Measurements from ENCODE around the gene RPL28. TPM values are rescaled to one million over a fixed set of nuclear protein-coding genes. Genes with fewer than 3 reads are reported as not detected.
"Not testable (repeated sequence)": the region's sequence is repeated elsewhere in the genome, so short reads cannot be mapped to it uniquely, and the experiment has no call there.

Gene RPL28
- total RNA-seq, 1 donor from 2014 or later: 618 TPM

DNA sequence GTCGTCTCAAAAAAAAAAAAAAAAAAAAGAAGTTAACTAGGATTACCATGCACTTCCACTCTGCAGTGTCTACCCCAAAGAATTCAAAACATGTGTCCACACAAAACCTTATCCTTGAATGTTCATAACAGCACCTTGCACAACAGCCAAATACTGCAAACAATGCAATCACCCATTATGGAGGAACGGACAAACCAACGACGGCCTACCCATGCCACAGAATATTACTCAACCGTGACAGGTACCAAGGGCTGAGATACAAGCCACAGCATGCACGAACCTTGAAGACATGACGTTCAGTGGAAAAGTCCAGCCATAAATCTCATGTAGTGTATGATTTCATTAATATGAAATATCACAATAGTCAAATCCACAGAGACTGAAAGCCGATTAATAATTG lies 60.3 kb downstream of the RPL28 start:
- no peak for DNase-seq (ENCODE audit: extremely low read depth, low read depth, low spot score)

DNA sequence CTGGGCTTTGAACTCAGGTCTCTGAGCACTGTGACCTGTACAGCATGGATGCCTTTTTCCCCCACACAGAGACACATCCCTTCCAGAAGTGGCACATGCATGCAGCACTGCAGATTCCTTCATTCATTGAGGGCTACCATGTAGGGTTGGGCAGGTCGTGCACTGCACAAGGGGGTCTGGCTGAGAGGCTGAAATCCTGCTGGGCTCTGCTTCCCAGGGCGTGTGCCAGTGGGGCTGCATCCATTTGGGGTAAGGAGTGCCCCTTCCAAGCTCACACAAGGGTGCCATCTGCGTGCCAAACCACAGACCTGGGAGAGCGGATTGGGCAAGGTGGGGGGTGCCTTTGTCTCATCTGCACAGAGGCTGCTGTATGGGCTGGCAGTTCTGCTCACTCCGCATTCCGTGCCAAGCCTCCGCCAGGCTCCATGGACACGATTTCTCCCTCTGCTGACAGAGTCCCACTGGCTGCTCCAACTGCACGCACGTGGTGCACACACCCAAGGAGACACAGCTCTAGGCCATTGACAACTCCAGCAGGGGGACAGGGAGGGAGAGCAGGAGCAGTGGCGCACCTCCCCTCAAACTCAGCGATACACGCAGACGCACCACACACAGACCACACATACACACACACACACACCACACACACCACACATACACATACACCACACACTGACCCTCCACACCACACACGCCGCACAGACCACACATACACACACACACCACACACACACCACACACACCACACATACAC lies 61.9 kb downstream of the RPL28 start:
- no peak for DNase-seq (ENCODE audit: extremely low read depth, low read depth, low spot score)

GRCh38 chr19:55448175-55448490 lies 62.4 kb downstream of the RPL28 start:
- not testable (repeated sequence) for DNase-seq (ENCODE audit: extremely low read depth, low read depth, low spot score)

- DNase-seq (ENCODE audit: extremely low read depth, low read depth, low spot score): no peak
These were observed 63.7 kb downstream of the RPL28 start for GRCh38 chr19:55449469-55449868.

GRCh38 chr19:55451163-55451964 lies 65.6 kb downstream of the RPL28 start:
- DNase-seq (ENCODE audit: extremely low read depth, low read depth, low spot score): no peak

- DNase-seq (ENCODE audit: extremely low read depth, low read depth, low spot score): no peak
These were observed 66.4 kb downstream of the RPL28 start for GRCh38 chr19:55451965-55452748.

Other genes with a start within 250 kb of the RPL28 start
- gene TNNT1, start 236.7 kb upstream of the RPL28 start, total RNA-seq: 1.5 TPM in 1 of 2 replicates, not detected in the other
- gene TNNI3, start 228.2 kb upstream of the RPL28 start, total RNA-seq: not detected in 2 replicates
- 1.6 and 1.7 TPM in 2 replicates for gene DNAAF3, start 219.3 kb upstream of the RPL28 start, total RNA-seq
- 0.06 and 0.92 TPM in 2 replicates for gene SYT5, start 205.6 kb upstream of the RPL28 start, total RNA-seq
- gene PTPRH, start 176.4 kb upstream of the RPL28 start, total RNA-seq: 0.29 and 1.8 TPM in 2 replicates
- gene TMEM86B, start 157.2 kb upstream of the RPL28 start, total RNA-seq: 1.5 and 2.8 TPM in 2 replicates
- gene PPP6R1, start 126.9 kb upstream of the RPL28 start, total RNA-seq: 49.6 and 66.3 TPM in 2 replicates
- gene HSPBP1, start 105.8 kb upstream of the RPL28 start, total RNA-seq: 30.5 and 36.0 TPM in 2 replicates
- gene BRSK1, start 101.9 kb upstream of the RPL28 start, total RNA-seq: 1.2 and 3.0 TPM in 2 replicates
- gene TMEM150B, start 60.6 kb upstream of the RPL28 start, total RNA-seq: not detected in 2 replicates
- gene KMT5C, start 46.1 kb upstream of the RPL28 start, total RNA-seq: 8.0 and 12.8 TPM in 2 replicates
- not detected in 2 replicates for gene COX6B2, start 31.2 kb upstream of the RPL28 start, total RNA-seq
- gene GARIN5B, start 22.7 kb upstream of the RPL28 start, total RNA-seq: not detected in 2 replicates
- 3.1 and 6.8 TPM in 2 replicates for gene IL11, start 15.5 kb upstream of the RPL28 start, total RNA-seq
- gene TMEM190, start 9.1 kb upstream of the RPL28 start, total RNA-seq: not detected in 2 replicates
- 0.58 and 1.3 TPM in 2 replicates for gene TMEM238, start 1.6 kb upstream of the RPL28 start, total RNA-seq
- 64.2 and 82.3 TPM in 2 replicates for gene UBE2S, start 21.9 kb downstream of the RPL28 start, total RNA-seq
- not detected in 2 replicates for gene SHISA7, start 57.4 kb downstream of the RPL28 start, total RNA-seq
- gene ISOC2, start 75.7 kb downstream of the RPL28 start, total RNA-seq: 52.1 and 73.1 TPM in 2 replicates
- not detected in 2 replicates for gene C19orf85, start 78.8 kb downstream of the RPL28 start, total RNA-seq
- 3.8 and 10.1 TPM in 2 replicates for gene ZNF628, start 90.7 kb downstream of the RPL28 start, total RNA-seq
- gene NAT14, start 99.3 kb downstream of the RPL28 start, total RNA-seq: 26.4 and 42.5 TPM in 2 replicates
- gene SSC5D, start 102.5 kb downstream of the RPL28 start, total RNA-seq: 2.4 and 2.9 TPM in 2 replicates
- not detected in 2 replicates for gene SBK2, start 151.2 kb downstream of the RPL28 start, total RNA-seq
- gene SBK3, start 159.6 kb downstream of the RPL28 start, total RNA-seq: 1.3 and 1.5 TPM in 2 replicates
- gene ZNF579, start 194.9 kb downstream of the RPL28 start, total RNA-seq: 9.2 and 9.5 TPM in 2 replicates
- gene FIZ1, start 213.6 kb downstream of the RPL28 start, total RNA-seq: 4.4 and 4.7 TPM in 2 replicates
- gene ZNF524, start 214.4 kb downstream of the RPL28 start, total RNA-seq: 24.6 and 42.1 TPM in 2 replicates
- 5.7 and 13.1 TPM in 2 replicates for gene ZNF865, start 219.7 kb downstream of the RPL28 start, total RNA-seq
- gene ZNF784, start 238.6 kb downstream of the RPL28 start, total RNA-seq: 2.0 and 3.9 TPM in 2 replicates

All from glomerular endothelial cell (primary cell).